OCI-LY3 (cell line): ENCODE results near the gene SMAP2.

ENCODE experiments used
- H2AFZ ChIP-seq: fragments of 200-600, 300-600 bp; shearing (Covaris generic); 2 replicates; pipeline ENCODE4 v1.6.0; 2014; ENCODE audit warnings: antibody characterized with exemption, low read depth, low read length
- H3K27ac ChIP-seq: fragments of 200-600, 300-600 bp; sonication (generic); 2 replicates; pipeline ENCODE4 v1.5.1; 2014; ENCODE audit warnings: mild to moderate bottlenecking, low read length, moderate library complexity, mixed read lengths
- H3K27me3 ChIP-seq: fragments of 200-600, 300-600 bp; sonication (generic); 2 replicates; pipeline ENCODE4 v1.6.1; 2014; ENCODE audit warnings: low read depth, low read length, mixed read lengths
- H3K36me3 ChIP-seq: fragments of 200-600, 300-600 bp; sonication (generic); replicated peaks from 2 replicates; pipeline ENCODE3; 2014; ENCODE audit warnings: low read depth, low read length, mixed read lengths
- H3K4me1 ChIP-seq: fragments of 300-600, 200-600 bp; sonication (generic); 2 replicates; pipeline ENCODE4 v1.6.1; 2014; ENCODE audit warnings: low read length, mixed read lengths
- H3K4me2 ChIP-seq: fragments of 200-600, 300-600 bp; sonication (generic); 2 replicates; pipeline ENCODE4 v1.6.1; 2014; ENCODE audit warnings: low read length, mixed read lengths
- H3K4me3 ChIP-seq: fragments of 300-600, 200-600 bp; sonication (generic); 2 replicates; pipeline ENCODE4 v1.5.1; 2014; ENCODE audit warnings: antibody characterized with exemption, mild to moderate bottlenecking, low read length, moderate library complexity
- H3K79me2 ChIP-seq: fragments of 300-600, 200-600 bp; shearing (Covaris generic); 2 replicates; pipeline ENCODE4 v1.6.1; 2014; ENCODE audit warnings: mild to moderate bottlenecking, low read length, mixed read lengths
- H3K9ac ChIP-seq: fragments of 300-600, 200-600 bp; shearing (Covaris generic); 2 replicates; pipeline ENCODE4 v1.6.0; 2014; ENCODE audit warnings: mild to moderate bottlenecking, low read length, moderate library complexity
- H3K9me3 ChIP-seq: fragments of 200-600, 300-600 bp; shearing (Covaris generic); 2 replicates; pipeline ENCODE4 v1.6.1; 2014; ENCODE audit warnings: low read length, mixed read lengths; ENCODE audit not compliant: insufficient read depth
- H4K20me1 ChIP-seq: fragments of 200-600, 300-600 bp; sonication (generic); 2 replicates; pipeline ENCODE4 v1.6.1; 2016; ENCODE audit warnings: low read length, mixed read lengths; ENCODE audit not compliant: insufficient read depth
- EZH2phosphoT487 ChIP-seq: fragments of 200-600 bp; shearing (Covaris generic); IDR thresholded peaks from 2 replicates; pipeline ENCODE4 v1.6.1; 2018; ENCODE audit warnings: antibody characterized with exemption, mixed run types, low read depth
- TF ChIP-seq, protein P1 (sequence below): fragments of 200-600, 300-600 bp; sonication (generic); IDR thresholded peaks from 2 replicates; pipeline ENCODE4 v1.5.1; 2014; ENCODE audit warnings: antibody characterized with exemption, low read length, low read depth

The SMAP2 gene

DNA sequence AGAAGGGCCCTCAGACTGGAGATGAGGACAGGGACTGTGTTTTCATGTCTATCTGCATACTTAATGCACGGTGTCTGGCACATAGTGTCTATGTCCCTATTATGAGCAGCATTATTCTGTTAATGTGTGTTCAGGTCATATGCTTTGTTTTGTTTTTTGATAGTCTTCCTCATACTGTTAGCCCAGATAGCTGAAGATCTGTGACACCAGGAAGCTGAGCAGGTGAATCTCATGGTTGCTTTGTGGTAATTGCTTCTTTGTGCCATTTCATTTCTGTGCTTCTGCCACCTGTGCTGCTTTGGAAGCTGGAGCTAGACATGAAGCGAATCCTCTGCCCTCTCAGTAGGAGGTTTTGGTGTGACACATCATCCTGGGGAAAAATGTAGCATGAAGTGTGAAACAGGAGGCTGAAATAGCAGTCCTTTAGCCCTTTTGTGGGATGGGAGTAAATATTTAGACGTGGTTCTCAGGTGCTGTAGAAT lies 15.8 kb downstream of the SMAP2 start:
- no peaks in the 10 kb centered on the region for H3K27me3 ChIP-seq
- peak overlapping the region; percentile 20; the same call in 1 of the 2 replicates for H3K27ac ChIP-seq
- H3K4me1 ChIP-seq: peaks cover 76% of the 10 kb centered on the region
- no peaks in the 10 kb centered on the region for H4K20me1 ChIP-seq
- no peaks in the 10 kb centered on the region for H3K9me3 ChIP-seq
- H3K79me2 ChIP-seq: peaks cover 86% of the 10 kb centered on the region
- no peak for TF ChIP-seq EZH2phosphoT487
- TF ChIP-seq, protein P1, sequence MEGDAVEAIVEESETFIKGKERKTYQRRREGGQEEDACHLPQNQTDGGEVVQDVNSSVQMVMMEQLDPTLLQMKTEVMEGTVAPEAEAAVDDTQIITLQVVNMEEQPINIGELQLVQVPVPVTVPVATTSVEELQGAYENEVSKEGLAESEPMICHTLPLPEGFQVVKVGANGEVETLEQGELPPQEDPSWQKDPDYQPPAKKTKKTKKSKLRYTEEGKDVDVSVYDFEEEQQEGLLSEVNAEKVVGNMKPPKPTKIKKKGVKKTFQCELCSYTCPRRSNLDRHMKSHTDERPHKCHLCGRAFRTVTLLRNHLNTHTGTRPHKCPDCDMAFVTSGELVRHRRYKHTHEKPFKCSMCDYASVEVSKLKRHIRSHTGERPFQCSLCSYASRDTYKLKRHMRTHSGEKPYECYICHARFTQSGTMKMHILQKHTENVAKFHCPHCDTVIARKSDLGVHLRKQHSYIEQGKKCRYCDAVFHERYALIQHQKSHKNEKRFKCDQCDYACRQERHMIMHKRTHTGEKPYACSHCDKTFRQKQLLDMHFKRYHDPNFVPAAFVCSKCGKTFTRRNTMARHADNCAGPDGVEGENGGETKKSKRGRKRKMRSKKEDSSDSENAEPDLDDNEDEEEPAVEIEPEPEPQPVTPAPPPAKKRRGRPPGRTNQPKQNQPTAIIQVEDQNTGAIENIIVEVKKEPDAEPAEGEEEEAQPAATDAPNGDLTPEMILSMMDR: no peak
- no peak overlapping the region for H2AFZ ChIP-seq
- no peak overlapping the region for H3K9ac ChIP-seq
- peaks cover 9% of the 10 kb centered on the region for H3K36me3 ChIP-seq
- no peak overlapping the region for H3K4me3 ChIP-seq
- no peak overlapping the region for H3K4me2 ChIP-seq

DNA sequence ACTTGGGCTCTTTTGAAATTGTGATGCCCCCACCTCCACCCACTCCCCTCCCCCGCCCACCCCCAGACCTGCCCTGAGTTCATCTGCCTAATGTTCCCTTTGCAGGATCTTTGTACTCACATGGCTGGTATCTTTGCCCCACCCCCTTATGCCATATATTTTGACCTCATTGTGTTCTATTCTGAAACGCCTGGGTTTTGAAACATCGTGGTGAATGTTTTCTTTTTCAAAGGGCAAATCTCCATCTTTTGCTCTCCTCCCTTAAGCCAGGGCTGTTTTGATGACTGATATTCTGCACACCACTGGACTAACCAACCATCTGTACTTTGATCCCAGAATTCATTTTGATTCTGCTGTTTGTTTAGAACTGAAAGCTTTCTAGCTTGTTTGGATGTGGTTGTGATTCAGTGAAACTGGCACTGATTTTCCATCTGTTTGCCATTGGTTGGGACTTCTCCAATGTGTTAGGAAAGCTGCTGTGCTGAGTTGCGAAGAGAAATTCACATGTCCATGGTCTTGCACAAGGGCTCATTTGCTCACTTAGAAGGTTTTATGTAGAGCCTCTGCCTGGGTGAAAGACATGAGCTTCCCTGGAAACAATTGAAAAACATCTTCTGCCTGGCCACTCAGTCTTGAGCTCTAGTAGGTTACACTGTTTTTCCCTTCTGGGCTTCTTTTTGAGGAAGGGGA lies 16.5 kb downstream of the SMAP2 start:
- Histone ChIP-seq H3K9ac (no peak overlapping the region), H3K4me2 (no peak overlapping the region), H4K20me1 (no peaks in the 10 kb centered on the region), H3K79me2 (peaks cover 86% of the 10 kb centered on the region), H3K9me3 (no peaks in the 10 kb centered on the region), H3K4me1 (peaks cover 76% of the 10 kb centered on the region), H3K27me3 (no peaks in the 10 kb centered on the region), H3K27ac (no peak overlapping the region), H3K4me3 (no peak overlapping the region), H2AFZ (no peak overlapping the region), H3K36me3 (peaks cover 9% of the 10 kb centered on the region)
- TF ChIP-seq, protein P1: no peak
- no peak for TF ChIP-seq EZH2phosphoT487

DNA sequence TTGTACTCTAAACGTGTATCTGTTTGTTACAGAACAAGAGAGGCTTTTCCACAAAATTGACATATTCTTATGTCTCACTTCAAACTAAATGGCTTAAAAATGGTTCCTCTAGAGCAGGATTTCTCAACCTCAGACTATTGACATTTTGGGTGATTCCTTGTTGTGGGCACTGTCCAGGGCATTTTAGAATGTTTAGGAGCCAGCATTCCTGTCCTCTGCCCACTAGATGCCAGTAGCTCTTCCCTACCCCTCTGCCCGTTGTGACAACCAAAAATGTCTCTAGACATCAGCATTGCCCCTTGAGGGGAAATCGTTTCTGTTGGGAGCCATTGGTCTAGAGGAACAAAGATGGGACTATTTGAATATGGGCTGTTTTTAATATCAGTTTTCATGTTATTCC lies 17.3 kb downstream of the SMAP2 start:
- no peak overlapping the region for H3K27ac ChIP-seq

DNA sequence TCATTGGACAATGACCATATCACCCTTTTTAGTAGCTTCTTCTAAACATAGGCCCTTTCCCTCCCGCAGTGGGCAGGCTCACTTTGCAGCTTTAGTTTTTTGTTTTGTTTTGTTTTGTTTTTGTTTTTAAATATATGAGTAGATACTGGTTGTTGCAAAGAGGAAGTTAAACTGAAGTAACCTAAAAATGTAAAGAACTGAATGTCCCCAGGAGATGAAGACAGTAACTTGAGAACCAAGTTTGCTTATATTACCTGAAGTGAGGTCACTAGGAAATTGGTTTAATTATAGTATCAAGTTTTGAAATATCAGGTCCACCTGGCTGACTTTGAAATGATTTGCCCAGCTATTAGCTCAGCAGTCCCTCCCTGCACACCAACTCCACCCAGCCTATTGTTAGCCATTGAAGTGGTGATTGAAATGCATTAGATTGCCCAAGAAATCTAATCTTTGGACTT lies 18.2 kb downstream of the SMAP2 start:
- H4K20me1 ChIP-seq: no peaks in the 10 kb centered on the region
- H3K4me3 ChIP-seq: no peak overlapping the region
- peak overlapping the region; percentile 20 for H3K4me2 ChIP-seq
- peaks cover 11% of the 10 kb centered on the region for H3K36me3 ChIP-seq
- peaks cover 96% of the 10 kb centered on the region for H3K79me2 ChIP-seq
- H3K4me1 ChIP-seq: peaks cover 78% of the 10 kb centered on the region
- peak overlapping the region; percentile 15; the same call in 1 of the 2 replicates for H3K27ac ChIP-seq
- no peaks in the 10 kb centered on the region for H3K9me3 ChIP-seq
- H2AFZ ChIP-seq: no peak overlapping the region
- H3K27me3 ChIP-seq: no peaks in the 10 kb centered on the region
- no peak overlapping the region for H3K9ac ChIP-seq
- TF ChIP-seq EZH2phosphoT487: no peak
- TF ChIP-seq, protein P1: no peak

More for the DNA sequence above, 17.3 kb downstream of the SMAP2 start:
- Histone ChIP-seq H3K4me1 (peaks cover 78% of the 10 kb centered on the region), H3K9me3 (no peaks in the 10 kb centered on the region), H3K9ac (no peak overlapping the region), H3K27me3 (no peaks in the 10 kb centered on the region), H3K4me3 (no peak overlapping the region), H3K4me2 (no peak overlapping the region), H3K79me2 (peaks cover 94% of the 10 kb centered on the region), H4K20me1 (no peaks in the 10 kb centered on the region), H3K36me3 (peaks cover 11% of the 10 kb centered on the region), H2AFZ (no peak overlapping the region)
- no peak for TF ChIP-seq EZH2phosphoT487
- TF ChIP-seq, protein P1: no peak
